H1 (cell line): Measurements from ENCODE around the gene CCDC74A. TPM values are rescaled to one million over a fixed set of nuclear protein-coding genes. Genes with fewer than 3 reads are reported as not detected.
"Not testable (repeated sequence)": the region's sequence is repeated elsewhere in the genome, so short reads cannot be mapped to it uniquely, and the experiment has no call there.

Experiments used
- CTCF ChIA-PET: fragments of 300-600 bp; sonication (Branson Sonifier 250); formaldehyde crosslinking; loops from one replicate; lab custom pipeline; 2021; ENCODE audit not compliant: partially characterized antibody; lab: Charles Lee
- POLR2A ChIA-PET: fragments of 300-600 bp; sonication (Branson Sonifier 250); formaldehyde crosslinking; loops from one replicate; lab custom pipeline; 2021; ENCODE audit warnings: inconsistent platforms; ENCODE audit not compliant: partially characterized antibody; lab: Charles Lee
- DNase-seq, 2 experiments: peaks; one replicate each; pipeline versions ENCODE4 v3.0.0 to v3.0.0-alpha.2; 2010 to 2022; ENCODE audit warnings: low spot score in 2 of 2, low read depth in 1 of 2, mixed read lengths in 1 of 2
- FAIRE-seq: peaks from 2 replicates; lab custom pipeline; 2011; peaks lifted over from hg19 to GRCh38; lab: Jason Lieb, UNC
- H2AFZ ChIP-seq: 2 replicates; pipeline ENCODE4 v1.8.1; 2012; ENCODE audit warnings: low read length, inconsistent platforms
- H2AK5ac ChIP-seq: 2 replicates; pipeline ENCODE4 v1.6.1; 2013; ENCODE audit warnings: low read depth, low read length
- H2BK120ac ChIP-seq: replicated peaks from 2 replicates; pipeline ENCODE3; 2013; ENCODE audit warnings: low read depth, low read length, inconsistent platforms
- H2BK12ac ChIP-seq: 2 replicates; pipeline ENCODE4 v1.6.1; 2013; ENCODE audit warnings: low read depth, low read length
- H2BK15ac ChIP-seq: 2 replicates; pipeline ENCODE4 v1.6.1; 2013; ENCODE audit warnings: low read length
- H2BK20ac ChIP-seq: 2 replicates; pipeline ENCODE4 v1.6.1; 2013; ENCODE audit warnings: low read length
- H2BK5ac ChIP-seq: 2 replicates; pipeline ENCODE4 v1.6.1; 2013; ENCODE audit warnings: low read depth, low read length
- H3K14ac ChIP-seq: 2 replicates; pipeline ENCODE4 v1.6.1; 2013; ENCODE audit warnings: inconsistent platforms; ENCODE audit not compliant: insufficient read length
- H3K18ac ChIP-seq: 2 replicates; pipeline ENCODE4 v1.6.1; 2013; ENCODE audit warnings: low read length; ENCODE audit errors: extremely low read depth
- H3K23ac ChIP-seq: 2 replicates; pipeline ENCODE4 v1.6.1; 2013; ENCODE audit warnings: inconsistent platforms; ENCODE audit not compliant: insufficient read length
- H3K23me2 ChIP-seq: 2 replicates; pipeline ENCODE4 v1.6.1; 2013; ENCODE audit warnings: low read depth, low read length
- H3K27ac ChIP-seq: 2 replicates; pipeline ENCODE4 v1.6.1; 2011; ENCODE audit warnings: low read depth, low read length, inconsistent platforms
- H3K27me3 ChIP-seq, 4 experiments: replicated peaks in 1 of 4; 1 replicate in 1 of 4; 2 replicates in 3 of 4; pipeline versions ENCODE4 v1.6.1 to v1.8.1; 2011 to 2013; ENCODE audit warnings: low read length in 3 of 4, mild to moderate bottlenecking in 3 of 4, inconsistent platforms in 2 of 4, mixed read lengths in 2 of 4, moderate library complexity in 1 of 4; ENCODE audit not compliant: control insufficient read depth in 3 of 4, insufficient read depth in 3 of 4; ENCODE audit errors: extremely low read depth in 1 of 4
- H3K36me3 ChIP-seq, 4 experiments: 2 replicates each; pipeline versions ENCODE4 v1.6.1 to v1.8.1; 2011 to 2013; ENCODE audit warnings: mild to moderate bottlenecking in 4 of 4, low read length in 3 of 4, moderate library complexity in 2 of 4, control low read depth in 1 of 4, inconsistent platforms in 1 of 4; ENCODE audit not compliant: insufficient read depth in 4 of 4, control insufficient read depth in 2 of 4
- H3K4ac ChIP-seq: replicated peaks from 2 replicates; pipeline ENCODE3; 2013; ENCODE audit warnings: low read length, low read depth, mixed read lengths, inconsistent platforms; ENCODE audit not compliant: insufficient read length
- H3K4me1 ChIP-seq, 4 experiments: replicated peaks in 1 of 4; 1 replicate in 1 of 4; 2 replicates in 3 of 4; pipeline versions ENCODE4 v1.6.1 to v1.8.1; 2011 to 2013; ENCODE audit warnings: low read length in 3 of 4, inconsistent platforms in 2 of 4, mixed read lengths in 1 of 4; ENCODE audit not compliant: insufficient read depth in 4 of 4, control insufficient read depth in 3 of 4
- H3K4me2 ChIP-seq, 2 experiments: 2 replicates each; pipeline versions ENCODE4 v1.6.1 to v1.8.1; 2011 to 2013; ENCODE audit warnings: low read depth in 2 of 2, low read length in 2 of 2, control low read depth in 1 of 2, inconsistent platforms in 1 of 2, mild to moderate bottlenecking in 1 of 2; ENCODE audit not compliant: insufficient read depth in 1 of 2
- H3K4me3 ChIP-seq, 4 experiments: fragments of 200-600, 300-600 bp in 1 of 4; sonication (generic), shearing (Covaris generic), sonication (Bioruptor Twin) in 1 of 4; 2 replicates each; pipeline versions ENCODE4 v1.5.1 to v1.8.1; 2011 to 2016; ENCODE audit warnings: low read length in 4 of 4, low read depth in 3 of 4, control low read depth in 2 of 4, inconsistent platforms in 2 of 4, mild to moderate bottlenecking in 2 of 4, mixed read lengths in 1 of 4, moderate library complexity in 1 of 4; ENCODE audit not compliant: insufficient read depth in 2 of 4; ENCODE audit errors: extremely low read depth in 1 of 4
- H3K56ac ChIP-seq: replicated peaks from 2 replicates; pipeline ENCODE3; 2013; ENCODE audit warnings: low read depth, mild to moderate bottlenecking, mixed read lengths, low read length, inconsistent platforms; ENCODE audit not compliant: insufficient read length
- H3K79me1 ChIP-seq: 2 replicates; pipeline ENCODE4 v1.6.1; 2013; ENCODE audit warnings: low read depth, low read length, control low read depth
- H3K79me2 ChIP-seq, 2 experiments: 2 replicates each; pipeline versions ENCODE4 v1.6.1 to v1.8.1; 2012 to 2013; ENCODE audit warnings: low read length in 2 of 2, mild to moderate bottlenecking in 2 of 2, inconsistent platforms in 1 of 2; ENCODE audit not compliant: insufficient read depth in 2 of 2, control insufficient read depth in 1 of 2
- H3K9ac ChIP-seq, 4 experiments: replicated peaks in 1 of 4; 1 replicate in 1 of 4; 2 replicates in 3 of 4; pipeline versions ENCODE4 v1.6.1 to v1.8.1; 2011 to 2013; ENCODE audit warnings: low read depth in 3 of 4, low read length in 3 of 4, control low read depth in 2 of 4, mild to moderate bottlenecking in 2 of 4, moderate library complexity in 2 of 4, inconsistent platforms in 1 of 4; ENCODE audit errors: extremely low read depth in 1 of 4
- H3K9me3 ChIP-seq, 2 experiments: 2 replicates each; pipeline versions ENCODE4 v1.6.1 to v1.8.1; 2012 to 2013; ENCODE audit warnings: mild to moderate bottlenecking in 2 of 2, moderate library complexity in 2 of 2, control low read depth in 1 of 2, inconsistent platforms in 1 of 2, low read depth in 1 of 2, low read length in 1 of 2, mixed read lengths in 1 of 2; ENCODE audit not compliant: insufficient read depth in 2 of 2
- H4K20me1 ChIP-seq, 2 experiments: replicated peaks in 1 of 2; 2 replicates each; pipeline versions ENCODE3 to v1.8.1; 2011 to 2013; ENCODE audit warnings: inconsistent platforms in 2 of 2, low read length in 2 of 2, mild to moderate bottlenecking in 1 of 2; ENCODE audit not compliant: insufficient read depth in 2 of 2, control insufficient read depth in 1 of 2
- H4K5ac ChIP-seq: 2 replicates; pipeline ENCODE4 v1.6.1; 2013; ENCODE audit warnings: low read length, low read depth, mixed read lengths, inconsistent platforms; ENCODE audit not compliant: insufficient read length
- H4K8ac ChIP-seq: 2 replicates; pipeline ENCODE4 v1.8.0; 2013; ENCODE audit warnings: mild to moderate bottlenecking, moderate library complexity, low read length, inconsistent platforms; ENCODE audit not compliant: insufficient read depth; ENCODE audit errors: extremely low read depth
- H4K91ac ChIP-seq: replicated peaks from 2 replicates; pipeline ENCODE3; 2013; ENCODE audit warnings: low read length, mixed read lengths, inconsistent platforms; ENCODE audit not compliant: insufficient read length
- PHF8 ChIP-seq: fragments of 200-600 bp; sonication (generic); conservative IDR thresholded peaks from 2 replicates; pipeline ENCODE4 v1.7.1; 2012; ENCODE audit warnings: low read depth, mild to moderate bottlenecking, inconsistent platforms, low read length, moderate library complexity
- WGBS, 2 experiments: shearing (Covaris generic) in 1 of 2; methylation state at CpG; one replicate each; pipeline versions ENCODE4 v1.1.6 to v1.1.7; 2013 to 2015; ENCODE audit warnings: low lambda C conversion rate in 2 of 2, mixed read lengths in 2 of 2, inconsistent platforms in 1 of 2, low coverage in 1 of 2, missing lambda C conversion rate in 1 of 2; ENCODE audit not compliant: insufficient replicate concordance in 2 of 2, insufficient coverage in 1 of 2, insufficient read length in 1 of 2; ENCODE audit errors: extremely low coverage in 1 of 2, missing lambda C conversion rate in 1 of 2; 5-methylcytosine and 5-hydroxymethylcytosine counted together
- polyA plus RNA-seq, 7 experiments: library from polyadenylated mRNA; depleted of rRNA in 3 of 7; stranded (reverse) in 5 of 7; unstranded in 2 of 7; fragments of >200 nt in 5 of 7; fragments of 200-250 nt in 2 of 7; gene quantifications; 1 replicate in 5 of 7; 2 replicates in 1 of 7; 4 replicates in 1 of 7; pipeline versions ENCODE4 v1.2.1 to v1.2.3, GENCODE V29; 2011 to 2013; ENCODE audit warnings: missing spikeins in 2 of 7, mixed read lengths in 2 of 7
- total RNA-seq: library from RNA; stranded (reverse); fragmentation: NEBNext Ultra II Directional; extraction: Animal tissue kit (Norgen Biotek cat#: 25700); gene quantifications from 2 replicates; pipeline ENCODE4 v1.2.1, GENCODE V29; 2021

Gene CCDC74A
- total and polyA plus RNA-seq, 2 of the 8 experiments (the other 6 are each of a cell fraction or from before 2014, with no cell fraction given), result 18.1 to 21.0 TPM

DNA sequence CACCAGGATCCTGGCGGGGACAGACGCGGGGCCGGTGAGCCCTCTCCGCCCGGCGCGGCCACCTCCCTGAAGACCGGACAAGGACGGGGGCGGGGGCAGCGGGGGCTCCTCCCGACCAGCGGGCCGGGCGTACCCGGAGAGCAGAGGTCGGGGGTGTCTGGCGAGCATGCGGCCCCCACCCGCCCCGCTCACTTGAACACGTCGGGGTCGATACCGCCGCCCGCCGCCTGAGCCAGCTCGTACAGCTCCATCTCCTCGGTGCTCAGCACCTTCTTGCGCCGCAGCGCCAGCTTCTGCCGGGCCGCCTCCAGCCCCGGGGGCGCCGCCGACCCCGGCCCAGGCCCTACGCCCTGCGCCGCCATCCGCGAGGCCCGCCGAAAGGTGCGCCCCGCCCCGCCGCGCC, 35.7 kb upstream of the CCDC74A start, which contains the start of gene MZT2A:
Gene MZT2A (minus strand): TSS at position 383 of the 403 bp plus-strand sequence. CDS start 21 bp downstream, at position 362.
- 0 out of 2 replicates have a peak, but pooled peaks have one; percentile 13 for TF ChIP-seq PHF8
- TF ChIP-seq, all 59 proteins: peak for 1; not testable (repeated sequence) for 58
- WGBS, 2 experiments, result no CpG with 5 or more reads among the region's 53 CpGs
- Histone ChIP-seq H3K56ac (peak within 1 kb of the TSS; percentile 90), H2AK5ac (0 out of 2 replicates have a peak within 1 kb of the TSS, but pooled peaks have one; percentile 75), H4K91ac (peak within 1 kb of the TSS; percentile 69), H3K79me2 (peaks cover 31 to 55% of the 10 kb centered on the region in 2 experiments), H3K18ac (peak within 1 kb of the TSS; percentile 95), H3K4ac (peak within 1 kb of the TSS; percentile 69), H2AFZ (peak within 1 kb of the TSS; percentile 56; the same call in 1 of the 2 replicates), H4K5ac (peak within 1 kb of the TSS; percentile 90), H3K4me3 (peak within 1 kb of the TSS; percentile 72 to 97 (median 94)), H4K8ac (peak within 1 kb of the TSS; percentile 99), H2BK5ac (peak within 1 kb of the TSS; percentile 90), H3K9ac (peak within 1 kb of the TSS; percentile 80 to 98 (median 96)), H3K4me2 (peak within 1 kb of the TSS; percentile 41 to 96), H3K27ac (peak within 1 kb of the TSS; percentile 94)
- not testable (repeated sequence) for H4K20me1 ChIP-seq, H3K23me2 ChIP-seq, H3K9me3 ChIP-seq, DNase-seq, H2BK120ac ChIP-seq, H3K23ac ChIP-seq, H2BK20ac ChIP-seq, H3K79me1 ChIP-seq, H3K27me3 ChIP-seq, FAIRE-seq, H2BK15ac ChIP-seq, H3K14ac ChIP-seq, H3K36me3 ChIP-seq, H3K4me1 ChIP-seq, H2BK12ac ChIP-seq
- POLR2A ChIA-PET, result interaction anchor here (0.7 to 2.2 kb wide), 6 partner anchors 9 to 79 kb away, joined by 3 to 8 read pairs (median 4); no protein-coding TSS in a partner anchor
- CTCF ChIA-PET, result interaction anchor here (0.6 to 6.3 kb wide), 17 partner anchors 10 to 1695 kb away, joined by 3 to 53 read pairs (median 4); no protein-coding TSS in a partner anchor
